T-cell (primary cell): ENCODE measurements around the gene PARD3. TPM values are rescaled to one million over a fixed set of nuclear protein-coding genes. Genes with fewer than 3 reads are reported as not detected.

Source experiments
- ATAC-seq, 4 experiments: fragments of 200-7000 bp in 3 of 4; fragments of 150-1000 bp in 1 of 4; cut with Tn5 transposase; replicated peaks in 1 of 4; 1 replicate in 3 of 4; 2 replicates in 1 of 4; pipeline ENCODE4 v1.10.0; 2021; ENCODE audit warnings: moderate library complexity in 3 of 4, mild to moderate bottlenecking in 2 of 4, moderate number of reproducible peaks in 1 of 4
- CTCF ChIA-PET, 2 donors: fragments of 300-600 bp; sonication (Branson Sonifier 250); formaldehyde crosslinking; loops; one replicate each; lab custom pipeline; 2022; ENCODE audit warnings: antibody characterized with exemption in 2 of 2; lab: Charles Lee
- POLR2A ChIA-PET, 2 donors: fragments of 300-600 bp; sonication (Branson Sonifier 250); formaldehyde crosslinking; loops; one replicate each; lab custom pipeline; 2022; ENCODE audit warnings: antibody characterized with exemption in 2 of 2; lab: Charles Lee
- DNase-seq, 35 experiments: peaks; one replicate each; pipeline versions ENCODE4 v3.0.0 to v3.0.0-alpha.2; 2013 to 2023
- H3K27ac ChIP-seq: one replicate; pipeline ENCODE4 v1.5.1; 2013; ENCODE audit warnings: low read length
- H3K27me3 ChIP-seq, 2 experiments: replicated peaks in 1 of 2; 1 replicate in 1 of 2; 2 replicates in 1 of 2; pipeline versions ENCODE4 v1.6.1 to v1.7.0; 2013; ENCODE audit warnings: low read length in 1 of 2, mixed read lengths in 1 of 2; ENCODE audit not compliant: control insufficient read depth in 2 of 2, insufficient read depth in 2 of 2; ENCODE audit errors: extremely low read depth in 1 of 2
- H3K36me3 ChIP-seq, 2 donors: 1 replicate in 1 of 2; 2 replicates in 1 of 2; pipeline versions ENCODE4 v1.6.1 to v1.7.0; 2013; ENCODE audit warnings: low read length in 1 of 2; ENCODE audit not compliant: control insufficient read depth in 2 of 2, insufficient read depth in 1 of 2; ENCODE audit errors: extremely low read depth in 1 of 2
- H3K4me1 ChIP-seq, 2 experiments: 1 replicate in 1 of 2; 2 replicates in 1 of 2; pipeline versions ENCODE4 v1.6.1 to v1.7.0; 2013; ENCODE audit warnings: low read length in 2 of 2, mixed read lengths in 1 of 2; ENCODE audit not compliant: insufficient read depth in 2 of 2, control insufficient read depth in 1 of 2; ENCODE audit errors: extremely low read depth in 1 of 2
- H3K4me3 ChIP-seq, 2 donors: 1 replicate in 1 of 2; 2 replicates in 1 of 2; pipeline versions ENCODE4 v1.5.1 to v1.7.0; 2013; ENCODE audit warnings: mild to moderate bottlenecking in 2 of 2, low read length in 1 of 2, moderate library complexity in 1 of 2; ENCODE audit not compliant: control insufficient read depth in 1 of 2; ENCODE audit errors: extremely low read depth in 1 of 2
- H3K9me3 ChIP-seq: 2 replicates; pipeline ENCODE4 v1.7.0; 2013
- H3K27ac Mint-ChIP-seq, 2 donors: one replicate each; pipeline ENCODE4 v1.8.0; 2020 to 2021; ENCODE audit warnings: mild to moderate bottlenecking in 2 of 2, mixed read lengths in 2 of 2
- H3K27me3 Mint-ChIP-seq, 2 donors: one replicate each; pipeline ENCODE4 v1.8.0; 2021 to 2022; ENCODE audit warnings: mixed read lengths in 2 of 2
- H3K36me3 Mint-ChIP-seq: one replicate; pipeline ENCODE4 v1.8.0; 2021; ENCODE audit warnings: mixed read lengths
- H3K4me1 Mint-ChIP-seq, 3 donors: one replicate each; pipeline ENCODE4 v1.8.0; 2020 to 2022; ENCODE audit warnings: mixed read lengths in 3 of 3, mild to moderate bottlenecking in 1 of 3
- H3K4me3 Mint-ChIP-seq, 3 donors: one replicate each; pipeline ENCODE4 v1.8.0; 2020 to 2022; ENCODE audit warnings: mild to moderate bottlenecking in 3 of 3, mixed read lengths in 3 of 3, moderate library complexity in 3 of 3
- H3K9me3 Mint-ChIP-seq, 3 donors: one replicate each; pipeline ENCODE4 v1.8.0; 2020 to 2022; ENCODE audit warnings: mixed read lengths in 3 of 3
- WGBS: methylation state at CpG from one replicate; pipeline ENCODE4 v1.1.5; 2013; ENCODE audit warnings: missing lambda C conversion rate; ENCODE audit not compliant: insufficient coverage; 5-methylcytosine and 5-hydroxymethylcytosine counted together
- total RNA-seq, 35 experiments: library from RNA in 6 of 35; stranded (reverse) in 6 of 35; fragments of 120-200 nt in 1 of 35; gene quantifications; one replicate each; pipeline versions ENCODE4 v1.2.1 to v1.2.4 and lab custom pipeline; 2013 to 2026

PARD3 gene
- total RNA-seq, 5 donors from 2014 or later (not counting 1 experiment from before 2014, with no cell fraction given), result 0.36 to 0.92 (median 0.65) TPM

DNA sequence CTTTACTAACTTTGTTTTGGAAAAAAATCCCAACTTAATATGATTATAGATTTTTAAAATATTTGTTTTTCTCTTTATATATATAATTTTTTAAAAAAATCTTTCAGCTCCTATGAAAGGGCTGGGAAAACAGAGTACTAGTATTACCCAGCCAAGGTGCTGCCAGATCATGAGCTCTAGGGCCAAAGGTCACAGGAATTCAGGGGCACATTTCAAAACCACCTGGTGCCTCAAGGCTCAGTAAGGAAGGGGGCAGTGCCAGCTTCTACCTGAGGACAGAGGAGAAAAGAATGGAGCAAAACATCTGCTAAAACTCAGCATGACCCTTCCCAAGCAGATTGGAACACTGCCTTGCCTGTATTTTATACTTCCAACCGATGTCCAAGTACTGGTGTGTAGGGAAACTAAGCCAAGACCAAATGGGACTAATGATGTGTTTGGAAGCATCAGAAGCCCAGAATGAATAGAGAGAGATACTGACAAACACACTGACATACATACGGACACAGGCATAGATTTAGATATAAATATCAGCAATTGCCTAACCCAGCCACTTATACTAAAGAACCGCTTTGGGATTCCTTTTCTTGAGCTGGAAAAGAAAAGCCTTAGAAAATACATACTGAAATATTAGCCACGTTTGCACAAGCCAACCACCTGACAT lies 667.3 kb downstream of the PARD3 start:
- Histone ChIP-seq H3K4me3 (no peak overlapping the region), H3K27me3 (no peaks in the 10 kb centered on the region), H3K4me1 (no peaks in the 10 kb centered on the region), H3K9me3 (no peaks in the 10 kb centered on the region), H3K36me3 (no peaks in the 10 kb centered on the region), H3K27ac (no peak overlapping the region)
- ChIA-PET POLR2A (no interaction called here), CTCF (interaction anchor here in 1 of 2 donors (0.6 kb wide), 1 partner anchor 70 kb away, joined by 3 read pairs; no protein-coding TSS in a partner anchor)
- no peak overlapping the region for H3K4me3 Mint-ChIP-seq
- peaks cover 0 to 3% of the 10 kb centered on the region in 2 donors for H3K27me3 Mint-ChIP-seq
- H3K4me1 Mint-ChIP-seq, result no peaks in the 10 kb centered on the region
- H3K9me3 Mint-ChIP-seq, result peaks cover 0 to 2% (median 0%) of the 10 kb centered on the region in 3 donors
- DNase-seq, result no peak
- no peak for ATAC-seq
- no peak overlapping the region for H3K27ac Mint-ChIP-seq
- no CpG with 5 or more reads among the region's 4 CpGs for WGBS
- no peaks in the 10 kb centered on the region for H3K36me3 Mint-ChIP-seq

DNA sequence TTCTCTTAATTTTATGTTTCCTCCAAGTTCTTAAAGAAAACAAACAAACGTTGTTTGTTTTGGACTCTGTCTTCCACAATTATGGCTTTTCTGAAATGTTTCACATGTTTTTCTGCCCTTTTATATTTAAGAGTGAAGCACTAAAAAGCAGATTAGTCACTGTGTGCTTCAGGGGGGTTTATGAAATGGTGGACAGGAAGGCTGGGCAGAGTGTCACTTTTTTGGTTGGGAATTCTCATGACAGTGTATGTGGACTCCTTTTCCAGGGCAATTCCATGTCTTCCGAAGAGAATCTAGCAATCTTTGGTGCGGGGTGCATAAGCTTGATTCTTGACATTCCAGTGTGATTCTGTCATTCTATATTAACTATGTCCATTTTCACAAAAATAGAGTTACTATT lies 669.4 kb downstream of the PARD3 start:
- no peaks in the 10 kb centered on the region for H3K36me3 ChIP-seq
- H3K27me3 Mint-ChIP-seq, result peaks cover 0 to 3% of the 10 kb centered on the region in 2 donors
- DNase-seq (no peak), ATAC-seq (no peak)
- no peaks in the 10 kb centered on the region for H3K36me3 Mint-ChIP-seq
- H3K27ac ChIP-seq, result no peak overlapping the region
- no peak overlapping the region for H3K27ac Mint-ChIP-seq
- H3K4me1 Mint-ChIP-seq, result no peaks in the 10 kb centered on the region
- no CpG with 5 or more reads among the region's 3 CpGs for WGBS
- CTCF ChIA-PET, result no interaction called here
- no peaks in the 10 kb centered on the region for H3K27me3 ChIP-seq
- POLR2A ChIA-PET, result interaction anchor here in 1 of 2 donors (1.0 kb wide), 1 partner anchor 27 kb away, joined by 5 read pairs; no protein-coding TSS in a partner anchor
- H3K9me3 ChIP-seq, result no peaks in the 10 kb centered on the region
- no peaks in the 10 kb centered on the region for H3K4me1 ChIP-seq
- H3K4me3 Mint-ChIP-seq, result no peak overlapping the region
- H3K4me3 ChIP-seq, result no peak overlapping the region
- peaks cover 0 to 2% (median 0%) of the 10 kb centered on the region in 3 donors for H3K9me3 Mint-ChIP-seq

DNA sequence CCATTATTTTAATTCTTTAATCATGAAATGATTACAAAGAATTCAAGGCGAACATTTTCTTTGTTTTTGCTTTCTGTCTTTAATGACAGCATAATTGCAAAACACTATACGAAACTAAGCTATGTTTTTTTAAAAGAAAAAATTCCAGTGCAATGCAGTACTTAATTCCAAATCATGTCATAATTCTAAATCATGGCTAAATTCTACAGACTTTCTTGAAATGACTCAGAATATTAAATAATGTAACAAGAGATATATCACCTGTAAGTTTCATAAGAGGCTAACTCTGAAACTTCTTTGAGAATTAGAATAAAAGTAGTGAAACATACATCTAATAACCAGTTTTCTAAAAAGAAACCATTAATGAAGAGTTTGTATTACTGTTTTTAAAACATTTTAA lies 671.6 kb downstream of the PARD3 start:
- Mint-ChIP-seq H3K36me3 (no peaks in the 10 kb centered on the region), H3K9me3 (peaks cover 0 to 2% (median 0%) of the 10 kb centered on the region in 3 donors), H3K27ac (no peak overlapping the region), H3K27me3 (peaks cover 0 to 3% of the 10 kb centered on the region in 2 donors), H3K4me1 (no peaks in the 10 kb centered on the region), H3K4me3 (no peak overlapping the region)
- no CpG with 5 or more reads among the region's 2 CpGs for WGBS
- no peak overlapping the region for H3K4me3 ChIP-seq
- CTCF ChIA-PET, result no interaction called here
- no peaks in the 10 kb centered on the region for H3K4me1 ChIP-seq
- no peaks in the 10 kb centered on the region for H3K9me3 ChIP-seq
- ATAC-seq (no peak), DNase-seq (no peak)
- no peaks in the 10 kb centered on the region for H3K36me3 ChIP-seq
- POLR2A ChIA-PET, result no interaction called here
- no peak overlapping the region for H3K27ac ChIP-seq
- H3K27me3 ChIP-seq, result no peaks in the 10 kb centered on the region

DNA sequence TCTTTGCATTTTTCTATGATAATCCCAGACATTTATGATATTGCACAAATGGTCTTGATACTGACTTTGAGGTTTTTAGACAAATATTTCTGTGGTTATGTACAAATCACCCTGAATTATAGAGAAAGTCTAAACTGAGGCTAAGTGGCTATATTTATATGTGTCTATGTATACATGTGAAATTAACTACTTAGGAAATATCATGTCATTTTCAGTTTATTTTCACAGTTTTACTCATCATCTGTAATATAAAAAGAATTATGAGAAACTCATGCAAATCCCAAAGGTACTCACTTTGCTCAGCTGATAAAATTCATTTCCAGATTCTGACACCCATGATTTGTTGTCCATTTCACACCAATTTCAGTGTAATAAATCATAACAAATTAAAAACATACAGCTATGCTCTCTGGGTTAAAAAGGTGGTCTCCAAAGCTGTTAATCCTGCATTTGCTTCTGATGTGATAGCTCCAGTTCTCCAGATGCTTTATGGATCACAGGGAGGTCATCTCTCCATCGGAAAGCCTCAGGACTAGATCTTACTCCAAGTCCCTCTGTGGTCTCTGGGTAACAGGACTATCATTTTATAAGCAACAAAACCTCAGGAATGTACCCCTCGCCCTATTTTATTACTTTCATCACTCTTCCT lies 673.9 kb downstream of the PARD3 start:
- Histone ChIP-seq H3K36me3 (no peaks in the 10 kb centered on the region), H3K4me1 (peaks cover 0 to 11% of the 10 kb centered on the region in 2 experiments), H3K4me3 (no peak overlapping the region), H3K27ac (no peak overlapping the region), H3K27me3 (no peaks in the 10 kb centered on the region), H3K9me3 (no peaks in the 10 kb centered on the region)
- Mint-ChIP-seq H3K27me3 (peaks cover 0 to 4% of the 10 kb centered on the region in 2 donors), H3K36me3 (no peaks in the 10 kb centered on the region), H3K27ac (no peak overlapping the region), H3K4me3 (no peak overlapping the region), H3K4me1 (no peaks in the 10 kb centered on the region), H3K9me3 (peaks cover 0 to 2% (median 0%) of the 10 kb centered on the region in 3 donors)
- WGBS, result no CpG with 5 or more reads among the region's 2 CpGs
- ATAC-seq (no peak), DNase-seq (no peak)
- CTCF ChIA-PET, result interaction anchor here in 1 of 2 donors (0.8 kb wide), 1 partner anchor 10 kb away, joined by 3 read pairs; no protein-coding TSS in a partner anchor
- POLR2A ChIA-PET, result no interaction called here

DNA sequence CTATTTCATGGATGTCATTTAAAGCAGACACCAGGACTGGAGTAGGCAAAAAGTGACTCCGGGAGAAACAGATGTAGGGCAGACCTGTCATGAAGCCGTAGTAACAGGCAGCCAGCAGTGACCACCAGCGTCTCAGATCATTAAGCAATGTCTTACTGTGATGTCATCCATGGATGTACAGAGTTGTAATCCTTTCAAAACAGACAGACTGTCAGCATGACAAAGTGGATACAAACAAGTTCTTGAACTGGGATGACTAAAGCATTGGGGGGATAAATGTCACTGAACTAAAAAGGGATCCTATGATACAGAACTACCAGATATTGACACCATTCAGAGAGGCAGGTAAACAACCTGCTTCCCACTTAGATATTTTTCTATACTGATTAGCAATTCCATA lies 675.5 kb downstream of the PARD3 start:
- Histone ChIP-seq H3K4me1 (peaks cover 0 to 19% of the 10 kb centered on the region in 2 experiments), H3K27me3 (no peaks in the 10 kb centered on the region), H3K27ac (no peak overlapping the region), H3K4me3 (no peak overlapping the region), H3K36me3 (no peaks in the 10 kb centered on the region), H3K9me3 (no peaks in the 10 kb centered on the region)
- Mint-ChIP-seq H3K4me3 (no peak overlapping the region), H3K9me3 (no peaks in the 10 kb centered on the region), H3K4me1 (peaks cover 0 to 8% (median 0%) of the 10 kb centered on the region in 3 donors), H3K36me3 (no peaks in the 10 kb centered on the region), H3K27me3 (peaks cover 0 to 2% of the 10 kb centered on the region in 2 donors), H3K27ac (no peak overlapping the region)
- ATAC-seq (no peak), DNase-seq (no peak)
- 93% methylated on average over 3 of the region's 3 CpGs for WGBS
- POLR2A ChIA-PET, result no interaction called here
- CTCF ChIA-PET, result no interaction called here

DNA sequence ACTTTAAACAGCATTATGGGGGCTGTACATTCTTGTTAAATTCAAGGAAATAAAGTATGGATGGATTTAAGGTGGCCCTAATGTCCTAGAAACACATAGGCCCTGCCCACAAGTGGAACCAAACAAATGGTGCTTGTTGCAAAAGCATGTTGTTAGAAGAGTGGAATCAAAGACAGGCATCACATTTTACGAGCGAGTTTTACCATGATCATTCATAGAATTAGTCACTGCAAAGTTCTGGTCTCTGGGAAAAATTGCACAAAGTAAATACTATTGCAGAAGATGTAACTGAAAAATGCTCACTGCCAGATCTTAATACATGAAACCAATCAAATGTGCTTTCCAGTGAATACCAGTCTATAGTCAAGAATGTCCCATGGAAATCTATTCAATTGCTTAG lies 677.1 kb downstream of the PARD3 start:
- Histone ChIP-seq H3K4me3 (no peak overlapping the region), H3K36me3 (no peaks in the 10 kb centered on the region), H3K27ac (no peak overlapping the region), H3K9me3 (no peaks in the 10 kb centered on the region), H3K27me3 (peaks cover 0 to 2% of the 10 kb centered on the region in 2 experiments), H3K4me1 (peaks cover 0 to 19% of the 10 kb centered on the region in 2 experiments)
- ChIA-PET POLR2A (no interaction called here), CTCF (no interaction called here)
- 90% methylated on average over 2 of the region's 2 CpGs for WGBS
- Mint-ChIP-seq H3K9me3 (no peaks in the 10 kb centered on the region), H3K27ac (no peak overlapping the region), H3K27me3 (peaks cover 0 to 5% of the 10 kb centered on the region in 2 donors), H3K4me1 (peaks cover 0 to 8% (median 0%) of the 10 kb centered on the region in 3 donors), H3K36me3 (no peaks in the 10 kb centered on the region), H3K4me3 (no peak overlapping the region)
- DNase-seq (no peak), ATAC-seq (no peak)
